Colonic mucosa (tissue), 4 donors: ENCODE results near the gene PKHD1. TPM values are rescaled to one million over a fixed set of nuclear protein-coding genes. Genes with fewer than 3 reads are reported as not detected.

Experiments
- DNase-seq: peaks from one replicate; pipeline ENCODE4 v3.0.0-alpha.2; 2020
- H3K27ac ChIP-seq: fragments of 200-600 bp; one replicate; pipeline ENCODE4 v1.8.0; 2021
- H3K27me3 ChIP-seq: fragments of 200-600 bp; one replicate; pipeline ENCODE4 v1.8.0; 2021
- H3K36me3 ChIP-seq: fragments of 200-600 bp; one replicate; pipeline ENCODE4 v1.8.0; 2021
- H3K4me1 ChIP-seq: fragments of 200-600 bp; one replicate; pipeline ENCODE4 v1.8.0; 2021; ENCODE audit warnings: mild to moderate bottlenecking
- H3K4me3 ChIP-seq: fragments of 200-600 bp; one replicate; pipeline ENCODE4 v1.8.0; 2021
- H3K9ac ChIP-seq, 2 donors: one replicate each; pipeline ENCODE4 v1.7.0; 2013; ENCODE audit warnings: control low read depth in 2 of 2, low read depth in 2 of 2, low read length in 2 of 2
- H3K9me3 ChIP-seq: fragments of 200-600 bp; one replicate; pipeline ENCODE4 v1.8.0; 2021
- intact Hi-C: fragments of 100-400 bp; cut with DNase I; formaldehyde crosslinking; loops from one replicate; pipeline ENCODE4 v1.14.1; 2022
- total RNA-seq, 2 donors: library from RNA; stranded (reverse); fragmentation: NEBNext Ultra II Directional in 1 of 2; extraction: Animal tissue kit (Norgen Biotek cat#: 25700) in 1 of 2; gene quantifications; one replicate each; pipeline ENCODE4 v1.2.1, GENCODE V29; 2021
- TF ChIP-seq, protein P1 (sequence below): fragments of 200-600 bp; IDR thresholded peaks from one replicate; pipeline ENCODE4 v1.8.0; 2022; ENCODE audit warnings: antibody characterized with exemption, mild to moderate bottlenecking
- donor health status: healthy.
- donor health status: DM: no; HTN: no; CAD: no.
- donor health status: DM: no; HTN: no; CAD: no.

The PKHD1 gene
- total RNA-seq, 2 donors from 2014 or later = 0.08 to 0.10 TPM

DNA sequence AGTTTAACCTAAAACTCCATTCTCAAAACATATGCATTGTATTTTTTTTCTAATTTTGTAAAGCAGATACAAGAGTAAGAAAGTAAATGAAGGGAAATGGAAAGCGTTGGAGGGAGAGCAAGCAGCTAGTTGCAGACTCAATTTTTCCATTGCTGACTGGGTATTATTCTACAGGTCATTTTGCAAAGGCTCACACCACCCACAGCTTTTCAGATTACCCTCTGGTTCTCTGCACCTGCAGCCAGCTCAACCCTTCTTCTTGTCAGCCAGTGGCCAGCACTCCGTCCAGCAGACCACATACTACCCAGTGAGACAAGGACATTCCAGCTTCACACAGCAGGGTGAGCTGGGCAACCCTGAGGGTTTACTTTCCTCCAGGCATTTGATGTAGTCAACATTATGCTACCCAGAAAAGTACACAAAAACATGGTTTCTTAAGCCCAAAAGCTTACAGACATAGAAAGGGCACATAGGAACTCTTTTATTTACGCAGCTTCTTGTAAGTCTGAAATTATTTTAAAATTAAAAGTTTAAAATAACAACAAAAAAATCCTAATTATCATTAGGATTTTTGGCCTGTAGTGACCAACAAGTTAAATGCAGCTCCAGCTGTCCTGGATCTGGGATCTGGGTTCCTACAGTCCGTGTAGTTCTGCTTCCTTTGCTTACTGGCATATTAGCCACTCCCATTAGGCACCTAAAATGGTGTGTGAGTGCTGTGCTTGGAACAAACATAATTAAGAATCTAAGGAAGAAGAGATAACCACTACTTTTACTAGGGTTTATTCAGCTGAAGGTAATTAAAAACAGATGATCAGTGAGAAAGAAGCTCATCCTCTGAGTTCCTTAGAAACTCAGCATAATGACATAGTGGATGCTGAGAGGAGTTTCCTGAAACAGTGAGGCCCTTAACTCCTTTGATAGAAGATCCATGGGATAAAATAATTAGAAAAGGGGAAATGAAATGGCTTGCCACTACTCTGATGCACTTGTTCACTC, 185.3 kb downstream of the PKHD1 start:
- Histone ChIP-seq H3K27ac (no peak overlapping the region), H3K9ac (no peak overlapping the region), H3K4me1 (no peaks in the 10 kb centered on the region), H3K9me3 (no peaks in the 10 kb centered on the region), H3K27me3 (no peaks in the 10 kb centered on the region), H3K36me3 (no peaks in the 10 kb centered on the region), H3K4me3 (no peak overlapping the region)
- intact Hi-C loops = no loop called here
- TF ChIP-seq, protein P1, sequence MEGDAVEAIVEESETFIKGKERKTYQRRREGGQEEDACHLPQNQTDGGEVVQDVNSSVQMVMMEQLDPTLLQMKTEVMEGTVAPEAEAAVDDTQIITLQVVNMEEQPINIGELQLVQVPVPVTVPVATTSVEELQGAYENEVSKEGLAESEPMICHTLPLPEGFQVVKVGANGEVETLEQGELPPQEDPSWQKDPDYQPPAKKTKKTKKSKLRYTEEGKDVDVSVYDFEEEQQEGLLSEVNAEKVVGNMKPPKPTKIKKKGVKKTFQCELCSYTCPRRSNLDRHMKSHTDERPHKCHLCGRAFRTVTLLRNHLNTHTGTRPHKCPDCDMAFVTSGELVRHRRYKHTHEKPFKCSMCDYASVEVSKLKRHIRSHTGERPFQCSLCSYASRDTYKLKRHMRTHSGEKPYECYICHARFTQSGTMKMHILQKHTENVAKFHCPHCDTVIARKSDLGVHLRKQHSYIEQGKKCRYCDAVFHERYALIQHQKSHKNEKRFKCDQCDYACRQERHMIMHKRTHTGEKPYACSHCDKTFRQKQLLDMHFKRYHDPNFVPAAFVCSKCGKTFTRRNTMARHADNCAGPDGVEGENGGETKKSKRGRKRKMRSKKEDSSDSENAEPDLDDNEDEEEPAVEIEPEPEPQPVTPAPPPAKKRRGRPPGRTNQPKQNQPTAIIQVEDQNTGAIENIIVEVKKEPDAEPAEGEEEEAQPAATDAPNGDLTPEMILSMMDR = no peak
- DNase-seq = no peak

DNA sequence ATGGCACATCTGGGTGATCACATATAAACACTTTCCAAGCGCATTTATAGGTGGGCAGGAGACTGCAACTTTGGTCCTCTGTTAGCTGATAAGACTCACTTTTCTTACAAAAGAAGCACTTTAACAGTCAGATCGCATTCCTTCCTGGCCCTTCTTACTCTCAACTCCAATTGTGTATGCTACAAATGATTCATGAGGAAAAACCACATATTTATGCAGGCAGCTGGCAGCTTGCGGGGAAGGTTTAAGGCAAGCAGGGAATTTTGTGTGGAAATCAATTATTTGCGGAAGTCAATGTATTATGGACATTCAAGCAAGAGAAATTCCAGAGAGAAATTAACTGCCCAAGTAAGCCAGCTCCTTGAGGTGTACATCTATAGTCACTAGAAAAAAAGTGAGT, 194.0 kb downstream of the PKHD1 start:
- Histone ChIP-seq H3K9ac (no peak overlapping the region), H3K4me1 (no peaks in the 10 kb centered on the region), H3K27ac (no peak overlapping the region), H3K4me3 (no peak overlapping the region), H3K36me3 (no peaks in the 10 kb centered on the region), H3K9me3 (no peaks in the 10 kb centered on the region), H3K27me3 (no peaks in the 10 kb centered on the region)
- TF ChIP-seq, protein P1 = no peak
- intact Hi-C loops = no loop called here
- no peak for DNase-seq

DNA sequence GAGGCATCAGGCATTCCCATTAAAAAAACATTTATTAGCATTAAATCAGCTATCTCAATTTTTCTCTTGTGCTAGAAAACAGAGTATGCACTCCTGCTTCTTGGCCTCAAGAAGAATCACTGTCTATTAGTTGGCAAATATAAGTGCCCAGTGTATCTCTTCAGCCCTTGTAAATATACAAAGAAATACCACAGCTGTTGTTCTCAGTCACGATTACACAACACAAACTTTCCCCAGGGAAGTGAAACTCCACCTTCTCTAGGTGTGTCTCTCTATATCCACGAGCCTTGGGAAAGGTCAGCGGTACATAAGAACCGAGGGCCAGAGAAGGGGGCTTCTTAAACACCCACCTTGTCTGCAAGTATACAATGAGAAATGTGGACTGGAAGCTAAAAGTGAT, 194.7 kb downstream of the PKHD1 start:
- intact Hi-C loops = no loop called here
- no peaks in the 10 kb centered on the region for H3K4me1 ChIP-seq
- no peak overlapping the region for H3K4me3 ChIP-seq
- no peaks in the 10 kb centered on the region for H3K27me3 ChIP-seq
- no peaks in the 10 kb centered on the region for H3K36me3 ChIP-seq
- no peak overlapping the region for H3K9ac ChIP-seq
- no peak overlapping the region for H3K27ac ChIP-seq
- no peak for DNase-seq
- TF ChIP-seq, protein P1 = no peak
- no peaks in the 10 kb centered on the region for H3K9me3 ChIP-seq

DNA sequence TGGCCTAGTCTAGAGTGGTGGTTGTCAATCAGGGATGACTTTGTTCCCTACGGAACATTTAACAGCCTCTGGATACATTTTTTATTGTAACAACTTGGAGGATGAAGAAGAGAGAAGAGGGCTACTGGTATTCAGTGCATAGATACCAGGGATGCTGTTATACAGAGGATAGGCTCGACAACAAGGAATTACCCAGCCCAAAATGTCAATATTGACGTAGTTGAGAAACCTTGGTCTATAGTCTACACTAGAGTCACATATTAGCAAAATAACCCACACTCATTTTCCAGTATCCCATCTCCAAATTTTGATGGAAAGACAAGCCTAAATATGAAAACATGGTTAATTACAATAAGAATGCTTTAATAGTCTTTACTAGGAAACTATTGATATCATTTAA, 195.1 kb downstream of the PKHD1 start:
- intact Hi-C loops = no loop called here
- Histone ChIP-seq H3K4me1 (no peaks in the 10 kb centered on the region), H3K27ac (no peak overlapping the region), H3K27me3 (no peaks in the 10 kb centered on the region), H3K36me3 (no peaks in the 10 kb centered on the region), H3K9ac (no peak overlapping the region), H3K9me3 (no peaks in the 10 kb centered on the region), H3K4me3 (no peak overlapping the region)
- no peak for DNase-seq
- TF ChIP-seq, protein P1 = no peak

DNA sequence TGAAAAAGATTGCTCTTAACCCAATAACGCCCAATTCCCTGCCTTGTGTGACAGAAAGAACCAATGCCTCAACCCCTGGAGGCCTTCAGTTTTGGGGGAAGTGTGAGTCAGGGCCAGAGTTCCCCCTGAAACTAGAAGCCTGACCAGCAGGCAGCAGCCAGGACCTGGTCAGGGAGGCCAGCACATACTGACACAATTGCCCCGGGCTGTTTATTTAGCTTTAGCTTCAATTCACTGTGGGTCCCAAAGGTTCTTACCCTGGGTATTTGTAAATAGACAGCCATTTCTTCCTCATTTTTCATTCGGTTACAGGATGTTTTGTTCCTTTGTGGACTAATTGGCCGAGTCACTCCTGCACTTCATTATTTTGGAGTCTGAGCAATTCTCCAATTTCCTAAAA, 195.6 kb downstream of the PKHD1 start:
- Histone ChIP-seq H3K9ac (no peak overlapping the region), H3K27ac (no peak overlapping the region), H3K9me3 (no peaks in the 10 kb centered on the region), H3K36me3 (no peaks in the 10 kb centered on the region), H3K4me1 (no peaks in the 10 kb centered on the region), H3K4me3 (no peak overlapping the region), H3K27me3 (no peaks in the 10 kb centered on the region)
- DNase-seq = no peak
- intact Hi-C loops = no loop called here
- TF ChIP-seq, protein P1 = no peak
